K562 (cell line): ENCODE data around the gene PSAP. TPM values are rescaled to one million over a fixed set of nuclear protein-coding genes. Genes with fewer than 3 reads are reported as not detected.

Experiments used
- BHLHE40 ChIP-seq: IDR thresholded peaks from 2 replicates; pipeline ENCODE4 v1.6.1; 2011; ENCODE audit warnings: low read length, improper control_type of control experiment
- CHCHD3 ChIP-seq: fragments of 250-450 bp; sonication (Bioruptor Pico); IDR thresholded peaks from 2 replicates; pipeline ENCODE4 v2.1.2; 2022; ENCODE audit warnings: mild to moderate bottlenecking
- HCFC1 ChIP-seq: IDR thresholded peaks from 2 replicates; pipeline ENCODE4 v1.6.1; 2012; ENCODE audit warnings: low read depth, low read length, improper control_type of control experiment
- HDAC8 ChIP-seq: fragments of 450-650 bp; IDR thresholded peaks from 2 replicates; pipeline ENCODE4 v1.6.1; 2016; ENCODE audit warnings: mild to moderate bottlenecking, missing genetic modification characterization, moderate library complexity, missing compliant biosample characterization
- MTF1 ChIP-seq: fragments of 250-450 bp; sonication (Bioruptor Pico); IDR thresholded peaks from 2 replicates; pipeline ENCODE4 v1.9.0; 2021; ENCODE audit warnings: moderate library complexity, mild to moderate bottlenecking, inconsistent platforms, borderline replicate concordance
- POU5F1 ChIP-seq: fragments of 150-350 bp; IDR thresholded peaks from 2 replicates; pipeline ENCODE4 v1.6.1; 2014; ENCODE audit warnings: borderline replicate concordance, low read length, low read depth, mild to moderate bottlenecking; ENCODE audit not compliant: partially characterized antibody
- YY1 ChIP-seq, 3 experiments: IDR thresholded peaks; 2 replicates each; pipeline ENCODE4 v1.6.1; 2011; ENCODE audit warnings: low read length in 2 of 3, mild to moderate bottlenecking in 2 of 3, moderate library complexity in 2 of 3, borderline replicate concordance in 1 of 3, control low read depth in 1 of 3, low read depth in 1 of 3; ENCODE audit not compliant: insufficient read depth in 3 of 3, insufficient replicate concordance in 2 of 3, control insufficient read depth in 1 of 3, insufficient read length in 1 of 3; ENCODE audit errors: extremely low read depth in 1 of 3
- ZFP1 ChIP-seq: fragments of 450-650 bp; formaldehyde crosslinking; IDR thresholded peaks from 2 replicates; pipeline ENCODE4 v1.4.0; 2020; ENCODE audit warnings: mild to moderate bottlenecking, mixed read lengths
- ZNF217 ChIP-seq: sonication (generic); formaldehyde crosslinking; IDR thresholded peaks from 2 replicates; pipeline ENCODE4 v1.8.0; 2022; ENCODE audit warnings: mild to moderate bottlenecking, missing genetic modification reagents
- polyA plus RNA-seq, 8 experiments: library from polyadenylated mRNA; depleted of rRNA in 4 of 8; stranded (reverse) in 5 of 8; unstranded in 3 of 8; fragments of >200 nt; fragmentation: Nextera tagmentation in 2 of 8; fragmentation: Illumina TruSeq in 1 of 8; extraction: Ambion mirVana in 2 of 8; extraction: Trizol in 1 of 8; gene quantifications; 2 replicates each; pipeline versions ENCODE4 v1.2.1 to v1.2.3, GENCODE V29; 2011 to 2014; ENCODE audit warnings: inconsistent platforms in 1 of 8, missing spikeins in 1 of 8
- total RNA-seq, 7 experiments: library from RNA; depleted of rRNA in 6 of 7; stranded (reverse); fragments of >200 nt in 6 of 7; fragmentation: Illumina TruSeq in 2 of 7; extraction: Trizol in 2 of 7; gene quantifications; 2 replicates each; pipeline versions ENCODE4 v1.2.1 to v1.2.3, GENCODE V29; 2011 to 2021; ENCODE audit warnings: low replicate concordance in 1 of 7
- TF ChIP-seq, protein P1 (sequence below): IDR thresholded peaks from 2 replicates; pipeline ENCODE4 v1.6.1; 2011; ENCODE audit not compliant: insufficient read length; ENCODE audit errors: extremely low read depth
- TF ChIP-seq, protein P2 (sequence below): sonication (generic); formaldehyde crosslinking; IDR thresholded peaks from 2 replicates; pipeline ENCODE4 v1.8.1; 2023; ENCODE audit warnings: mild to moderate bottlenecking, missing genetic modification reagents
- TF ChIP-seq, protein P3 (sequence below): fragments of 450-650 bp; IDR thresholded peaks from 2 replicates; pipeline ENCODE4 v1.6.1; 2016; ENCODE audit warnings: borderline replicate concordance
- TF ChIP-seq, protein P4 (sequence below): fragments of 250-450 bp; sonication (Bioruptor Pico); IDR thresholded peaks from 2 replicates; pipeline ENCODE4 v1.8.0; 2022; ENCODE audit warnings: inconsistent platforms, mild to moderate bottlenecking, moderate library complexity, borderline replicate concordance
- TF ChIP-seq, protein P5 (sequence below): sonication (generic); formaldehyde crosslinking; IDR thresholded peaks from 2 replicates; pipeline ENCODE4 v1.8.1; 2023; ENCODE audit warnings: mild to moderate bottlenecking, missing genetic modification reagents

Gene PSAP
- total and polyA plus RNA-seq, 9 of the 15 experiments (the other 6 are each of a cell fraction or from before 2014, with no cell fraction given): 245 to 700 (median 429) TPM

DNA sequence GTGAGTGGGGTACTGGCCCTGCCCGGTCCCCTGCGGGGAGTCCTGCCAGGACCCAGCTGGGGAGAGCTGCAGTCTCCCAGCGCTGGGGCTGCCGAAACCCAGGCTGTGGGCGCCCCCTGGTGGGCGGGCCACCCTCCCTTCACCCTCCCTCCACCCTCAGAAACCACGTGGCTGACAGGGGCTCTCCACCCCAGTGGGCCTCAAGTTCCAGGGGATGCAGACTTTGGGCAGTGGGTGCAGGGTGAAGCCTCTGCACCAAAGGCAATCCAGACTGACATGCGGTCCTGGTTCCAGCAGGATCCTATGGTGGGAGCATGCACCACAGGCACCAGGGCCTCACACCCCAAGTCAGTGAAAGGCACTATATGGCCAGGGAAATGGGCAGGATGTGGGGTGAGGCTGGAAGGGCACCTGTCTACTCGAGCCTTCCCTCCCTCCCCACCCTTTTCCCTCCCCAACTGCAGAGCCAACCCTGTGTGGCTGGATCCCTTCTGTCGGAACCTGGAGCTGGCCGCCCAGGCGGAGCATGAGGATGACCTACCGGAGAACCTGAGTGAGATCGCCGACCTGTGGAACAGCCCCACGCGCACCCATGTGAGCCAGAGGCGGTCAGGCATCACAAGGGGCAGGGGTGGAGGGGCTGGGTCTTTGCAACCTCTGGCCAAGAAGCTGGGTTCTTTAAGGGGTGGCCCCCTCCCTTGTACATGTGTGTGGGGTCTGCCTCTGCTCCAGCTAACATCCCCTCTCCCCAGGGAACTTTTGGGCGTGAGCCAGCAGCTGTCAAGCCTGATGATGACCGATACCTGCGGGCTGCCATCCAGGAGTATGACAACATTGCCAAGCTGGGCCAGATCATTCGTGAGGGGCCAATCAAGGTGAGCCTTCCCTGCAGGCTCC lies 38.8 kb downstream of the PSAP start (continued):
- TF ChIP-seq HDAC8 (tag) (no peak), POU5F1 (no peak), YY1 (IDR thresholded peaks at IDR 0.05; ENCODE audit: borderline replicate concordance in 1 of 3, control insufficient read depth in 1 of 3, extremely low read depth in 1 of 3, insufficient read depth in 3 of 3, insufficient read length in 1 of 3, insufficient replicate concordance in 2 of 3, low read depth in 1 of 3, low read length in 2 of 3) (peak in 1 of 3 experiments; percentile 21), ZFP1 (CRISPR knock-in tag) (no peak), ZNF217 (CRISPR knock-in tag) (no peak), MTF1 (CRISPR knock-in tag) (no peak), HCFC1 (peak; percentile 6; the same call in 1 of the 2 replicates), CHCHD3 (CRISPR knock-in tag) (no peak), BHLHE40 (no peak)
- TF ChIP-seq, protein P1, sequence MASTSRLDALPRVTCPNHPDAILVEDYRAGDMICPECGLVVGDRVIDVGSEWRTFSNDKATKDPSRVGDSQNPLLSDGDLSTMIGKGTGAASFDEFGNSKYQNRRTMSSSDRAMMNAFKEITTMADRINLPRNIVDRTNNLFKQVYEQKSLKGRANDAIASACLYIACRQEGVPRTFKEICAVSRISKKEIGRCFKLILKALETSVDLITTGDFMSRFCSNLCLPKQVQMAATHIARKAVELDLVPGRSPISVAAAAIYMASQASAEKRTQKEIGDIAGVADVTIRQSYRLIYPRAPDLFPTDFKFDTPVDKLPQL: no peak
- TF ChIP-seq, protein P2, sequence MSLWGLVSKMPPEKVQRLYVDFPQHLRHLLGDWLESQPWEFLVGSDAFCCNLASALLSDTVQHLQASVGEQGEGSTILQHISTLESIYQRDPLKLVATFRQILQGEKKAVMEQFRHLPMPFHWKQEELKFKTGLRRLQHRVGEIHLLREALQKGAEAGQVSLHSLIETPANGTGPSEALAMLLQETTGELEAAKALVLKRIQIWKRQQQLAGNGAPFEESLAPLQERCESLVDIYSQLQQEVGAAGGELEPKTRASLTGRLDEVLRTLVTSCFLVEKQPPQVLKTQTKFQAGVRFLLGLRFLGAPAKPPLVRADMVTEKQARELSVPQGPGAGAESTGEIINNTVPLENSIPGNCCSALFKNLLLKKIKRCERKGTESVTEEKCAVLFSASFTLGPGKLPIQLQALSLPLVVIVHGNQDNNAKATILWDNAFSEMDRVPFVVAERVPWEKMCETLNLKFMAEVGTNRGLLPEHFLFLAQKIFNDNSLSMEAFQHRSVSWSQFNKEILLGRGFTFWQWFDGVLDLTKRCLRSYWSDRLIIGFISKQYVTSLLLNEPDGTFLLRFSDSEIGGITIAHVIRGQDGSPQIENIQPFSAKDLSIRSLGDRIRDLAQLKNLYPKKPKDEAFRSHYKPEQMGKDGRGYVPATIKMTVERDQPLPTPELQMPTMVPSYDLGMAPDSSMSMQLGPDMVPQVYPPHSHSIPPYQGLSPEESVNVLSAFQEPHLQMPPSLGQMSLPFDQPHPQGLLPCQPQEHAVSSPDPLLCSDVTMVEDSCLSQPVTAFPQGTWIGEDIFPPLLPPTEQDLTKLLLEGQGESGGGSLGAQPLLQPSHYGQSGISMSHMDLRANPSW (CRISPR knock-in tag): peak; percentile 88; the same call in 1 of the 2 replicates
- TF ChIP-seq, protein P3, sequence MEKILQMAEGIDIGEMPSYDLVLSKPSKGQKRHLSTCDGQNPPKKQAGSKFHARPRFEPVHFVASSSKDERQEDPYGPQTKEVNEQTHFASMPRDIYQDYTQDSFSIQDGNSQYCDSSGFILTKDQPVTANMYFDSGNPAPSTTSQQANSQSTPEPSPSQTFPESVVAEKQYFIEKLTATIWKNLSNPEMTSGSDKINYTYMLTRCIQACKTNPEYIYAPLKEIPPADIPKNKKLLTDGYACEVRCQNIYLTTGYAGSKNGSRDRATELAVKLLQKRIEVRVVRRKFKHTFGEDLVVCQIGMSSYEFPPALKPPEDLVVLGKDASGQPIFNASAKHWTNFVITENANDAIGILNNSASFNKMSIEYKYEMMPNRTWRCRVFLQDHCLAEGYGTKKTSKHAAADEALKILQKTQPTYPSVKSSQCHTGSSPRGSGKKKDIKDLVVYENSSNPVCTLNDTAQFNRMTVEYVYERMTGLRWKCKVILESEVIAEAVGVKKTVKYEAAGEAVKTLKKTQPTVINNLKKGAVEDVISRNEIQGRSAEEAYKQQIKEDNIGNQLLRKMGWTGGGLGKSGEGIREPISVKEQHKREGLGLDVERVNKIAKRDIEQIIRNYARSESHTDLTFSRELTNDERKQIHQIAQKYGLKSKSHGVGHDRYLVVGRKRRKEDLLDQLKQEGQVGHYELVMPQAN: peak; percentile 32; the same call in 1 of the 2 replicates
- TF ChIP-seq, protein P4, sequence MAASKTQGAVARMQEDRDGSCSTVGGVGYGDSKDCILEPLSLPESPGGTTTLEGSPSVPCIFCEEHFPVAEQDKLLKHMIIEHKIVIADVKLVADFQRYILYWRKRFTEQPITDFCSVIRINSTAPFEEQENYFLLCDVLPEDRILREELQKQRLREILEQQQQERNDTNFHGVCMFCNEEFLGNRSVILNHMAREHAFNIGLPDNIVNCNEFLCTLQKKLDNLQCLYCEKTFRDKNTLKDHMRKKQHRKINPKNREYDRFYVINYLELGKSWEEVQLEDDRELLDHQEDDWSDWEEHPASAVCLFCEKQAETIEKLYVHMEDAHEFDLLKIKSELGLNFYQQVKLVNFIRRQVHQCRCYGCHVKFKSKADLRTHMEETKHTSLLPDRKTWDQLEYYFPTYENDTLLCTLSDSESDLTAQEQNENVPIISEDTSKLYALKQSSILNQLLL (CRISPR knock-in tag): no peak
- TF ChIP-seq, protein P5, sequence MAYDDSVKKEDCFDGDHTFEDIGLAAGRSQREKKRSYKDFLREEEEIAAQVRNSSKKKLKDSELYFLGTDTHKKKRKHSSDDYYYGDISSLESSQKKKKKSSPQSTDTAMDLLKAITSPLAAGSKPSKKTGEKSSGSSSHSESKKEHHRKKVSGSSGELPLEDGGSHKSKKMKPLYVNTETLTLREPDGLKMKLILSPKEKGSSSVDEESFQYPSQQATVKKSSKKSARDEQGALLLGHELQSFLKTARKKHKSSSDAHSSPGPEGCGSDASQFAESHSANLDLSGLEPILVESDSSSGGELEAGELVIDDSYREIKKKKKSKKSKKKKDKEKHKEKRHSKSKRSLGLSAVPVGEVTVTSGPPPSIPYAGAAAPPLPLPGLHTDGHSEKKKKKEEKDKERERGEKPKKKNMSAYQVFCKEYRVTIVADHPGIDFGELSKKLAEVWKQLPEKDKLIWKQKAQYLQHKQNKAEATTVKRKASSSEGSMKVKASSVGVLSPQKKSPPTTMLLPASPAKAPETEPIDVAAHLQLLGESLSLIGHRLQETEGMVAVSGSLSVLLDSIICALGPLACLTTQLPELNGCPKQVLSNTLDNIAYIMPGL (CRISPR knock-in tag): peak; percentile 54; the same call in 1 of the 2 replicates
